Gastroesophageal sphincter (tissue), 4 donors: ENCODE data around the gene RIMBP2. TPM values are rescaled to one million over a fixed set of nuclear protein-coding genes. Genes with fewer than 3 reads are reported as not detected.

Experiments
- ATAC-seq: fragments of 150-250 bp; one replicate; pipeline ENCODE4 v1.9.1; 2016; ENCODE audit warnings: mild to moderate bottlenecking, moderate library complexity
- H3K27ac ChIP-seq, 4 donors: fragments of 200-600 bp; sonication (generic) in 3 of 4; 1 replicate in 3 of 4; 2 replicates in 1 of 4; pipeline ENCODE4 v1.5.1; 2016 to 2019
- H3K27me3 ChIP-seq: fragments of 200-600 bp; sonication (generic); one replicate; pipeline ENCODE4 v1.5.1; 2019
- H3K36me3 ChIP-seq, 2 donors: fragments of 200-600 bp; sonication (generic); one replicate each; pipeline ENCODE4 v1.5.1; 2019; ENCODE audit warnings: control low read depth in 1 of 2
- H3K4me1 ChIP-seq, 3 donors: fragments of 200-600 bp; sonication (generic); 1 replicate in 2 of 3; 2 replicates in 1 of 3; pipeline ENCODE4 v1.5.1; 2016 to 2019; ENCODE audit warnings: control low read depth in 2 of 3
- H3K4me3 ChIP-seq, 2 donors: fragments of 200-600 bp; sonication (generic); one replicate each; pipeline ENCODE4 v1.5.1; 2019; ENCODE audit warnings: mild to moderate bottlenecking in 1 of 2, moderate library complexity in 1 of 2
- H3K9me3 ChIP-seq, 3 donors: fragments of 200-600 bp; sonication (generic); one replicate each; pipeline ENCODE4 v1.5.1; 2017 to 2019; ENCODE audit warnings: control low read depth in 2 of 3
- CTCF ChIP-seq, 4 experiments: fragments of 200-600 bp in 2 of 4; fragments of 450-650 bp in 2 of 4; sonication (generic) in 1 of 4; IDR thresholded peaks; one replicate each; pipeline ENCODE4 v1.5.1; 2017 to 2019; ENCODE audit warnings: antibody characterized with exemption in 4 of 4, mild to moderate bottlenecking in 2 of 4, moderate library complexity in 2 of 4
- EP300 ChIP-seq: sonication (generic); formaldehyde crosslinking; IDR thresholded peaks from one replicate; pipeline ENCODE4 v1.6.1; 2017; ENCODE audit warnings: antibody characterized with exemption, mild to moderate bottlenecking
- POLR2A ChIP-seq, 2 donors: fragments of 450-650 bp; IDR thresholded peaks; one replicate each; pipeline ENCODE4 v1.6.1; 2017; ENCODE audit warnings: antibody characterized with exemption in 2 of 2, mild to moderate bottlenecking in 2 of 2, moderate library complexity in 1 of 2
- POLR2AphosphoS5 ChIP-seq: sonication (generic); formaldehyde crosslinking; IDR thresholded peaks from one replicate; pipeline ENCODE4 v1.6.1; 2017; ENCODE audit warnings: antibody characterized with exemption
- WGBS, 2 donors: methylation state at CpG; one replicate each; pipeline ENCODE4 v1.1.5; 2018; ENCODE audit warnings: low coverage in 1 of 2; 5-methylcytosine and 5-hydroxymethylcytosine counted together
- total RNA-seq, 4 donors: library from RNA; depleted of rRNA; stranded (reverse); fragments of >200 nt; gene quantifications; one replicate each; pipeline ENCODE4 v1.1.0, GENCODE V29; 2016

The RIMBP2 gene
- total RNA-seq, 4 donors from 2014 or later: 0.42 to 1.1 (median 0.60) TPM

- 85 to 100% methylated on average over 2 to 11 of the region's 36 CpGs for WGBS, 2 donors
- no peak for ATAC-seq
- TF ChIP-seq EP300: no peak
- TF ChIP-seq POLR2A (IDR thresholded peaks at IDR 0.05): no peak
- no peak for TF ChIP-seq POLR2AphosphoS5
- TF ChIP-seq CTCF (IDR thresholded peaks at IDR 0.05): no peak
- H3K9me3 ChIP-seq: no peaks in the 10 kb centered on the region
- H3K4me1 ChIP-seq: no peaks in the 10 kb centered on the region
- no peak overlapping the region for H3K27ac ChIP-seq
- H3K4me3 ChIP-seq: no peak overlapping the region
- no peaks in the 10 kb centered on the region for H3K36me3 ChIP-seq
- no peaks in the 10 kb centered on the region for H3K27me3 ChIP-seq
Observed at GRCh38 chr12:130424858-130425697, 291.0 kb downstream of the RIMBP2 start.

GRCh38 chr12:130423991-130424857 lies 291.9 kb downstream of the RIMBP2 start:
- ATAC-seq: no peak
- no peaks in the 10 kb centered on the region for H3K27me3 ChIP-seq
- no peak overlapping the region for H3K27ac ChIP-seq
- H3K9me3 ChIP-seq: no peaks in the 10 kb centered on the region
- no peak overlapping the region for H3K4me3 ChIP-seq
- no peaks in the 10 kb centered on the region for H3K4me1 ChIP-seq
- TF ChIP-seq CTCF (IDR thresholded peaks at IDR 0.05): no peak
- TF ChIP-seq POLR2A (IDR thresholded peaks at IDR 0.05): no peak
- no peak for TF ChIP-seq POLR2AphosphoS5
- TF ChIP-seq EP300: no peak
- no peaks in the 10 kb centered on the region for H3K36me3 ChIP-seq
- 76 to 80% methylated on average over 3 to 9 of the region's 51 CpGs for WGBS, 2 donors

DNA sequence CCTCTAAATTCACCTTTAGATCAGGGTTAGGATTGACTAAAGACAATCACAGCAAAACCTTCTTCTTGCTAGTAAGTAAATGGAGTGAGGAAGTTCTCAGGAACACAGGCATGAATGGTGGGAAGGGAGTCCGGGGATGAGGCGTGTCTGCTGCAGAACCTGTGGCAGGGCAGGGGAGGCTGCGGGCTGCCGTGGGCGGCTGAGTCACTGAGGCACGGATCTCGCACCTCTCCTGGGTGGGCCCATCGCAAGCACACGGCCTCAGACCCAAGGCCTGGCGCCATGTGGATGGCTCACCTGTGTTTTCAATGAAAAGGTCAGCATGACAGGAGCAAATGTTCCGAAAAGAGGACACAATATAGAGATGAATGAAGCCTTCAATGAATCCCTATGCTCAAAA lies 293.0 kb downstream of the RIMBP2 start:
- H3K4me3 ChIP-seq: no peak overlapping the region
- no peak for TF ChIP-seq POLR2AphosphoS5
- no peak for TF ChIP-seq EP300
- no peak for TF ChIP-seq POLR2A (IDR thresholded peaks at IDR 0.05)
- no peak for TF ChIP-seq CTCF (IDR thresholded peaks at IDR 0.05)
- WGBS, 2 donors: 77 to 83% methylated on average over 1 to 5 of the region's 11 CpGs
- no peaks in the 10 kb centered on the region for H3K9me3 ChIP-seq
- H3K27me3 ChIP-seq: no peaks in the 10 kb centered on the region
- H3K27ac ChIP-seq: no peak overlapping the region
- no peak for ATAC-seq
- no peaks in the 10 kb centered on the region for H3K4me1 ChIP-seq
- H3K36me3 ChIP-seq: no peaks in the 10 kb centered on the region

DNA sequence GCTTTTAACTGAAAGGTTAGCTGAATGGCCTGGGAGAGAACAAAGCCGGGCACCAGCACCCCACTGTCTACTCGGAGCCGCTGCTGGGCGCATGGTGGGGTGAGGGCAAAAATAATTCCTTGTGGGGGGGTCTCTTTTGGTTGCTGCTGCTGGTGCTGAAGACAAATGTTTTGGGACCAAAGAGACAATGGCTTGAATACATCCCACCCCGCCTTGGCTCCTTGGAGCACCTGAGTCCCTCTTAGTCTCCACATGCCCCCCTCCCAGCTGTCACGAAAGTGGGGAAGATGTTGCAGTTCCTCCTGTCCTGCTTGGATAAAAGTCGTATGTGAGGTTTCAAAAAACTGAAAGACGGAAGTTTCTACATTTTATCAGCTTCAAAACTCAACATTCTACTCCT lies 293.4 kb downstream of the RIMBP2 start:
- H3K4me1 ChIP-seq: no peaks in the 10 kb centered on the region
- no peak for ATAC-seq
- H3K27me3 ChIP-seq: no peaks in the 10 kb centered on the region
- H3K36me3 ChIP-seq: no peaks in the 10 kb centered on the region
- H3K4me3 ChIP-seq: no peak overlapping the region
- TF ChIP-seq EP300: no peak
- TF ChIP-seq POLR2A (IDR thresholded peaks at IDR 0.05): no peak
- TF ChIP-seq CTCF (IDR thresholded peaks at IDR 0.05): no peak
- WGBS, 2 donors: 87 to 94% methylated on average over 6 to 8 of the region's 8 CpGs
- H3K27ac ChIP-seq: no peak overlapping the region
- H3K9me3 ChIP-seq: no peaks in the 10 kb centered on the region
